ENCODE results near the gene ATP6AP2.

The ATP6AP2 gene

GRCh38 chrX:40644176-40644575, 63.4 kb downstream of the ATP6AP2 start:
- peak overlapping the region; percentile 95 for H3K4me2 ChIP-seq

GRCh38 chrX:40644821-40645358, 64.1 kb downstream of the ATP6AP2 start:
- H3K4me2 ChIP-seq: peak overlapping the region; percentile 95
- peaks cover 42% of the 10 kb centered on the region for H3K79me2 ChIP-seq (ENCODE audit: insufficient read depth, low read depth)
- H3K27me3 ChIP-seq (ENCODE audit: insufficient read depth, low read depth): no peaks in the 10 kb centered on the region
- TF ChIP-seq, protein P1, sequence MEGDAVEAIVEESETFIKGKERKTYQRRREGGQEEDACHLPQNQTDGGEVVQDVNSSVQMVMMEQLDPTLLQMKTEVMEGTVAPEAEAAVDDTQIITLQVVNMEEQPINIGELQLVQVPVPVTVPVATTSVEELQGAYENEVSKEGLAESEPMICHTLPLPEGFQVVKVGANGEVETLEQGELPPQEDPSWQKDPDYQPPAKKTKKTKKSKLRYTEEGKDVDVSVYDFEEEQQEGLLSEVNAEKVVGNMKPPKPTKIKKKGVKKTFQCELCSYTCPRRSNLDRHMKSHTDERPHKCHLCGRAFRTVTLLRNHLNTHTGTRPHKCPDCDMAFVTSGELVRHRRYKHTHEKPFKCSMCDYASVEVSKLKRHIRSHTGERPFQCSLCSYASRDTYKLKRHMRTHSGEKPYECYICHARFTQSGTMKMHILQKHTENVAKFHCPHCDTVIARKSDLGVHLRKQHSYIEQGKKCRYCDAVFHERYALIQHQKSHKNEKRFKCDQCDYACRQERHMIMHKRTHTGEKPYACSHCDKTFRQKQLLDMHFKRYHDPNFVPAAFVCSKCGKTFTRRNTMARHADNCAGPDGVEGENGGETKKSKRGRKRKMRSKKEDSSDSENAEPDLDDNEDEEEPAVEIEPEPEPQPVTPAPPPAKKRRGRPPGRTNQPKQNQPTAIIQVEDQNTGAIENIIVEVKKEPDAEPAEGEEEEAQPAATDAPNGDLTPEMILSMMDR (conservative IDR thresholded peaks at IDR 0.05; ENCODE audit: low read depth, low read length): no peak
- H4K20me1 ChIP-seq (ENCODE audit: insufficient read depth): no peaks in the 10 kb centered on the region
- peak overlapping the region; percentile 37; the same call in 1 of the 2 replicates for H3K9ac ChIP-seq
- H3K36me3 ChIP-seq (ENCODE audit: insufficient read depth): no peaks in the 10 kb centered on the region
- H3K4me3 ChIP-seq (IDR thresholded peaks at IDR 0.05; ENCODE audit: insufficient read depth, low read depth, low read length): no peak overlapping the region
- peak overlapping the region; percentile 53; the same call in 1 of the 2 replicates for H3K27ac ChIP-seq
- peaks cover 20% of the 10 kb centered on the region for H3K4me1 ChIP-seq (ENCODE audit: low read depth, poor library complexity, severe bottlenecking)
- no peak overlapping the region for H2AFZ ChIP-seq (ENCODE audit: low read depth)

More at GRCh38 chrX:40644176-40644575, 63.4 kb downstream of the ATP6AP2 start:
- Histone ChIP-seq H3K9ac (peak overlapping the region; percentile 37; the same call in 1 of the 2 replicates), H3K27me3 (ENCODE audit: insufficient read depth, low read depth) (no peaks in the 10 kb centered on the region), H3K36me3 (ENCODE audit: insufficient read depth) (no peaks in the 10 kb centered on the region), H3K27ac (peak overlapping the region; percentile 53; the same call in 1 of the 2 replicates), H2AFZ (ENCODE audit: low read depth) (no peak overlapping the region), H3K79me2 (ENCODE audit: insufficient read depth, low read depth) (peaks cover 42% of the 10 kb centered on the region), H3K4me1 (ENCODE audit: low read depth, poor library complexity, severe bottlenecking) (peaks cover 20% of the 10 kb centered on the region), H3K4me3 (IDR thresholded peaks at IDR 0.05; ENCODE audit: insufficient read depth, low read depth, low read length) (no peak overlapping the region), H4K20me1 (ENCODE audit: insufficient read depth) (no peaks in the 10 kb centered on the region)
- TF ChIP-seq, protein P1 (conservative IDR thresholded peaks at IDR 0.05; ENCODE audit: low read depth, low read length): no peak

DNA sequence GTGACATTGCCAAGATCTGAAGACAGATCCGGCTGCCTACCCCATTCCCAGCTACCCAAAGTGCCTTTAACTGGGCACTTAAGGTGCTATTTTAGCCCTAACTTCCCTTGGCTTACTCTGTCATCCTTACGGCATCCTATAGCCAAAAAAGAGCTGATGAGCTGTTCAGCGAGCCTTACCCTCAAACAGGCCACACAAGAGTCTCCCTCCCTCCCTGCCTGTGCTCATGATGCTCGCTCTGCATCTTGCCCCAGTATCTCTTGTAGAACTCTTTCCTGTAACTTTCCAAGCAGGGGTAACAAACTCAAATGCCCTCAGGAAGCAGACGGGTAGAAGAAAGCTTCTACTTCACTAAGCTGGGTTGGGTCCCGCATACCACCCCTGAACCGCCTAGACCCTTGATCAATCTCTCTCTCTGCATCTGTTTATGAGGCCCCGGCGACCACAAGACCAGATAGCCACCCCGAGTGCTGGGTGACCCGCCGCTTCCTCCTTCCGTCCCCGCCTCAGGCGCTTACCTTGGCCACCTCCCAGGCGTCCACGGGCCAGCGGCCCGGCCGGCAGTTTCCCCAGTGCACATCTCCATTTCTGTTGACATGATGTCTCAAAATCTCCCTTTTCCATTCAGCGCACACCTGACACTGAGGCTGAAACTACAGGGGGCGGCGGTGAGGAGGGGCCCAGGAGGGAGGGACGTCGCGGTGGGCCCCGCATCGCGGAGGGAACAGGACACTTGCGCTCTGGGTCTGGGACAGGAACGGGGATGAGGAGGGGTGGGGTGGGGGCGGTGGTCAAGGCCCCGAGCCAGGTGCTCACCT, 65.9 kb downstream of the ATP6AP2 start:
- Histone ChIP-seq H3K79me2 (ENCODE audit: insufficient read depth, low read depth) (peaks cover 38% of the 10 kb centered on the region), H3K36me3 (ENCODE audit: insufficient read depth) (no peaks in the 10 kb centered on the region), H3K9ac (peak overlapping the region; percentile 58; the same call in 1 of the 2 replicates), H4K20me1 (ENCODE audit: insufficient read depth) (no peaks in the 10 kb centered on the region), H3K4me1 (ENCODE audit: low read depth, poor library complexity, severe bottlenecking) (peaks cover 27% of the 10 kb centered on the region), H3K4me2 (peak overlapping the region; percentile 84), H3K27ac (peak overlapping the region; percentile 52), H3K27me3 (ENCODE audit: insufficient read depth, low read depth) (no peaks in the 10 kb centered on the region), H3K4me3 (IDR thresholded peaks at IDR 0.05; ENCODE audit: insufficient read depth, low read depth, low read length) (no peak overlapping the region), H2AFZ (ENCODE audit: low read depth) (peak overlapping the region; percentile 18)
- TF ChIP-seq, protein P1 (conservative IDR thresholded peaks at IDR 0.05; ENCODE audit: low read depth, low read length): no peak

DNA sequence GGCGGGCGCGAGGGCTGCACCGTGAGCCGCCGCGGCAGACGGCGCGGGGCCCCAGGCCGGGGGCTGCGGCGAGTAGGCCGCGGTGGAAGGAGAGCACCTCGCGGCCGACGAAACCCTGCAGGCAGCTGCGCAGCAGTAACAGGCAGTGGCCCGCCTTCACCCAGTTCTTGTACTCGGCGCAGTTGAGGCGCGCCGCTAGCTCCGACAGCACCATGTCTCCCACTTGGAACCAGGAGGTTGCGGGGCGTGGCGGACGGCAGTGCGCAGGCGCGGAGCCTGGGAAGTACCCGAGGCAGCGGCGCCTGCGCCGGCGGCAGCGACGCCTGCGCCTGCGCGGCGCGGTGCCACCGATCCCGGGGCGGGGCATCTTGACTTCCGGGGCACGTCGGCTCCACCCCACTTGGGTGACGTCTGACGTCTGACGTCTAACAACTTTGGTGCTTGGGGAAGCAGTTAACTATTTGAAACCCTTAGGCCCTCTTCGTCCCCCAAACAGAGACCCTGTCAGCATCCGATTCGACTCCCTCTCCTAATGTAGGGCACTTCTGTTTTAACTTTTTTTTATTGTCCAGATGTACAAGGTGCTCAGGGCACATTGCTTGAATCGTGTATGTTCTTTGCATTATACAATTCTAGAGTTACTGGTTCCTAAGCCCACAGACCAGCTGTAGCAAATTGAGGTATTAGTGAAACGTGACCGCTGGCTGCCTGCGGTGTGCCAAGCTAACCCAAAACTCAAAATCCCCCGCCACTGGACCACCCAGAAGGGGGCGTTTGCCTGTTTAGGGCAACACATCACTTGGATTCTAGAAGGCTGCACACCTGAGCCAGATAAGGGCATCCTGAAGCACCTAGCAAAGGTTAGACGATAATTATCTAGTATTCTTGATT, 66.8 kb downstream of the ATP6AP2 start, which contains the start of gene CXorf38:
Gene CXorf38, minus strand, starts transcription at position 255 of the 891 bp plus-strand sequence. Its CDS starts 41 bp downstream, at position 214.
- Histone ChIP-seq H4K20me1 (ENCODE audit: insufficient read depth) (no peaks in the 10 kb centered on the region), H2AFZ (ENCODE audit: low read depth) (peak within 1 kb of the TSS; percentile 18), H3K9ac (peak within 1 kb of the TSS; percentile 58; the same call in 1 of the 2 replicates), H3K27ac (peak within 1 kb of the TSS; percentile 52), H3K79me2 (ENCODE audit: insufficient read depth, low read depth) (peaks cover 37% of the 10 kb centered on the region), H3K4me2 (peak within 1 kb of the TSS; percentile 84), H3K36me3 (ENCODE audit: insufficient read depth) (no peaks in the 10 kb centered on the region), H3K27me3 (ENCODE audit: insufficient read depth, low read depth) (no peaks in the 10 kb centered on the region), H3K4me3 (IDR thresholded peaks at IDR 0.05; ENCODE audit: insufficient read depth, low read depth, low read length) (no peak within 1 kb of the TSS), H3K4me1 (ENCODE audit: low read depth, poor library complexity, severe bottlenecking) (peaks cover 35% of the 10 kb centered on the region)
- TF ChIP-seq, protein P1 (conservative IDR thresholded peaks at IDR 0.05; ENCODE audit: low read depth, low read length): 0 out of 2 replicates have a peak, but pooled peaks have one; percentile 28
